Transverse colon (tissue), 4 donors: ENCODE measurements around the gene EVPLL. TPM values are rescaled to one million over a fixed set of nuclear protein-coding genes. Genes with fewer than 3 reads are reported as not detected.
"Not testable (repeated sequence)": the region's sequence is repeated elsewhere in the genome, so short reads cannot be mapped to it uniquely, and the experiment has no call there.

Experiments
- DNase-seq: peaks from one replicate; pipeline ENCODE4 v3.0.0-alpha.2; 2019
- H3K27ac ChIP-seq, 4 donors: fragments of 200-600 bp; sonication (generic); 2 replicates each; pipeline ENCODE4 v1.5.1; 2016 to 2018; ENCODE audit warnings: inconsistent platforms in 4 of 4
- H3K27me3 ChIP-seq: fragments of 200-600 bp; sonication (generic); 2 replicates; pipeline ENCODE4 v1.5.1; 2017; ENCODE audit warnings: inconsistent platforms
- H3K36me3 ChIP-seq, 4 donors: fragments of 200-600 bp; sonication (generic); 2 replicates each; pipeline ENCODE4 v1.5.1; 2017 to 2019; ENCODE audit warnings: inconsistent platforms in 4 of 4
- H3K4me1 ChIP-seq, 4 donors: fragments of 200-600 bp; sonication (generic); 2 replicates each; pipeline ENCODE4 v1.5.1; 2017 to 2020; ENCODE audit warnings: inconsistent platforms in 4 of 4
- H3K4me3 ChIP-seq, 4 donors: fragments of 200-600 bp; sonication (generic); 1 replicate in 1 of 4; 2 replicates in 3 of 4; pipeline versions ENCODE4 v1.5.1 to v1.6.1; 2017 to 2019; ENCODE audit warnings: inconsistent platforms in 4 of 4
- H3K9me3 ChIP-seq, 2 donors: fragments of 200-600 bp; sonication (generic); 2 replicates each; pipeline ENCODE4 v1.5.1; 2017 to 2019; ENCODE audit warnings: inconsistent platforms in 2 of 2
- POLR2A ChIP-seq: fragments of 450-650 bp; IDR thresholded peaks from one replicate; pipeline ENCODE4 v1.6.1; 2016; ENCODE audit warnings: antibody characterized with exemption, mild to moderate bottlenecking, moderate library complexity
- WGBS, 2 donors: methylation state at CpG; one replicate each; pipeline ENCODE4 v1.1.5; 2018; ENCODE audit warnings: low coverage in 1 of 2; 5-methylcytosine and 5-hydroxymethylcytosine counted together
- in situ Hi-C, 4 donors: fragments of 200-750 bp; cut with MboI; loops; one replicate each; pipeline versions ENCODE4 v1.15.0 to v1.15.1; 2017; ENCODE audit warnings: low sequenced_read_pairs in 3 of 4, low pct_ligation_motif_present in 1 of 4, low pct_unique_long_range_greater_than_20kb in 1 of 4
- intact Hi-C: fragments of 100-400 bp; cut with DNase I; formaldehyde crosslinking; loops from one replicate; pipeline ENCODE4 v1.15.1; 2023; ENCODE audit warnings: low total_unique reads
- total RNA-seq, 4 donors: library from RNA; depleted of rRNA; stranded (reverse); fragments of >200 nt; gene quantifications; one replicate each; pipeline ENCODE4 v1.1.0, GENCODE V29; 2016

Gene EVPLL
- total RNA-seq, 4 donors from 2014 or later, result 0.41 to 7.0 (median 1.1) TPM; not detected in 1

GRCh38 chr17:18408906-18409305 lies 31.3 kb downstream of the EVPLL start:
- in situ Hi-C loops, DNase-seq, H3K36me3 ChIP-seq, H3K27ac ChIP-seq, H3K27me3 ChIP-seq, intact Hi-C loops, H3K9me3 ChIP-seq, H3K4me3 ChIP-seq, H3K4me1 ChIP-seq: not testable (repeated sequence)
- WGBS, 2 donors, result 21 to 29% methylated on average over 3 of the region's 3 CpGs

DNA sequence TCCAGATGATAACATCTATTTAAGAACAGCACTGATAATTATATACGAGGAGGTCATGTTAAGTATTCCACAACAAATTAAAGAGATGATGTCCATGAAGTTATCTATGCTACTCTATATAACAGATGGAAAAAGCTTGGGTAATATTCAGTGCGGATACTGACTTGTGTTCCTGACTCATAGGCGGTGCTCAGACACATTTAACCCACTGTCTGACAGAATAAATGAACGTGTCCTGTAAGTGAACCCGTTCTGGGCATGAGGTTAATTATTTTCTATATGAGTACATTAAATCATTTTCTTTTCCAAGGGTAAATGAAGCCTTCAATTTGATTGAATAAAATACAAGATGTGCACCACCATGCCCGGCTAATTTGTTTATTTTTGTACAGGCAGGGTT lies 31.7 kb downstream of the EVPLL start:
- 17 to 28% methylated on average over 4 to 6 of the region's 6 CpGs for WGBS, 2 donors
- H3K9me3 ChIP-seq, H3K4me3 ChIP-seq, in situ Hi-C loops, H3K4me1 ChIP-seq, intact Hi-C loops, DNase-seq, H3K27me3 ChIP-seq, H3K27ac ChIP-seq, H3K36me3 ChIP-seq: not testable (repeated sequence)

GRCh38 chr17:18410736-18411135 lies 33.2 kb downstream of the EVPLL start:
- peak overlapping the region; percentile 29 to 89 (median 87) for H3K27ac ChIP-seq
- H3K27me3 ChIP-seq, H3K9me3 ChIP-seq, in situ Hi-C loops, intact Hi-C loops, DNase-seq, H3K36me3 ChIP-seq, H3K4me1 ChIP-seq: not testable (repeated sequence)
- H3K4me3 ChIP-seq, result peak overlapping the region in 3 of 4 donors; percentile 15 to 70 (median 38)
- 16 to 60% methylated on average over 1 to 10 of the region's 11 CpGs for WGBS, 2 donors

- in situ Hi-C loops, H3K9me3 ChIP-seq, H3K36me3 ChIP-seq, intact Hi-C loops, H3K27me3 ChIP-seq, H3K4me1 ChIP-seq: not testable (repeated sequence)
- peak; percentile 16 for DNase-seq
- peak overlapping the region; percentile 38 to 70 (median 42) for H3K4me3 ChIP-seq
- whole genome bisulfite sequencing, 2 donors, result 0 to 1% methylated on average over 18 to 22 of the region's 25 CpGs
- TF ChIP-seq POLR2A, result peak; percentile 10
- peak overlapping the region; percentile 69 to 89 (median 87) for H3K27ac ChIP-seq
Measured at GRCh38 chr17:18411377-18411864, 33.8 kb downstream of the EVPLL start.

- peak overlapping the region in 2 of 4 donors; percentile 85 to 89 for H3K27ac ChIP-seq
- DNase-seq, H3K36me3 ChIP-seq, in situ Hi-C loops, intact Hi-C loops, H3K27me3 ChIP-seq, H3K4me1 ChIP-seq, H3K9me3 ChIP-seq: not testable (repeated sequence)
- peak overlapping the region in 2 of 4 donors; percentile 38 to 70 for H3K4me3 ChIP-seq
- WGBS, 2 donors, result no CpG with 5 or more reads among the region's 32 CpGs
Measured at GRCh38 chr17:18412001-18412538, 34.5 kb downstream of the EVPLL start.

- H3K4me1 ChIP-seq, H3K27me3 ChIP-seq, in situ Hi-C loops, H3K36me3 ChIP-seq, H3K27ac ChIP-seq, H3K9me3 ChIP-seq, intact Hi-C loops, H3K4me3 ChIP-seq, DNase-seq: not testable (repeated sequence)
- 86% methylated on average over 7 of the region's 11 CpGs; no CpG with 5 or more reads in 1 of the 2 donors for WGBS, 2 donors
Measured at GRCh38 chr17:18421521-18421920, 43.9 kb downstream of the EVPLL start.

GRCh38 chr17:18422464-18422863 lies 44.9 kb downstream of the EVPLL start:
- H3K4me1 ChIP-seq, H3K27ac ChIP-seq, H3K9me3 ChIP-seq, H3K4me3 ChIP-seq, DNase-seq, intact Hi-C loops, H3K27me3 ChIP-seq, H3K36me3 ChIP-seq, in situ Hi-C loops: not testable (repeated sequence)
- 77% methylated on average over 6 of the region's 6 CpGs; no CpG with 5 or more reads in 1 of the 2 donors for WGBS, 2 donors

- H3K9me3 ChIP-seq, intact Hi-C loops, in situ Hi-C loops, H3K27me3 ChIP-seq, H3K4me1 ChIP-seq, H3K27ac ChIP-seq, H3K36me3 ChIP-seq, H3K4me3 ChIP-seq, DNase-seq: not testable (repeated sequence)
- 88% methylated on average over 2 of the region's 7 CpGs; no CpG with 5 or more reads in 1 of the 2 donors for WGBS, 2 donors
Measured at GRCh38 chr17:18423015-18423414, 45.4 kb downstream of the EVPLL start.

DNA sequence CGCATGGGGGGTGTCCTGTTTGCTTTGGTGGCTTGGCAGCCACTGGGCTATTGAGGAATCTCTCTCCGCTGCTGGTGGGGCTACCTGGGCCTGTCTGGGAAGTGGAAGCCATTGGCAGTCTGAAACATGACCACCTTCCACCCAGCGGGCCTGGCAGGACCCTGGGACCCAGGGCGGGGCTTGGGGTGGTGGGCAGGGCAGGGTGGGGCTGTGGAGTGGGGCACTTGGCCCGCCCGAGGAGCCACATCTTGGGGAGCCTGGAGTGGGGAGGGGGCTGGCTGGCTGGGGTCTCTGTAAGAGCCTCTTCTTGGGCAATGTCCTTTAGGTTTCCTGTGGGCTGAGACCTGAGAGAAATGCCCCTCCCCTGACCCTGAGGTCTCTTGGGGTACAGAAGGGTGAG lies 48.0 kb downstream of the EVPLL start:
- H3K27me3 ChIP-seq, DNase-seq, H3K4me1 ChIP-seq, intact Hi-C loops, H3K27ac ChIP-seq, H3K9me3 ChIP-seq, H3K4me3 ChIP-seq, in situ Hi-C loops, H3K36me3 ChIP-seq: not testable (repeated sequence)
- no CpG with 5 or more reads among the region's 6 CpGs for WGBS, 2 donors

GRCh38 chr17:18426639-18427038 lies 49.1 kb downstream of the EVPLL start:
- H3K36me3 ChIP-seq, DNase-seq, H3K4me1 ChIP-seq, H3K27me3 ChIP-seq, H3K4me3 ChIP-seq, H3K27ac ChIP-seq, in situ Hi-C loops, intact Hi-C loops, H3K9me3 ChIP-seq: not testable (repeated sequence)
- WGBS, 2 donors, result no CpG with 5 or more reads among the region's 16 CpGs

DNA sequence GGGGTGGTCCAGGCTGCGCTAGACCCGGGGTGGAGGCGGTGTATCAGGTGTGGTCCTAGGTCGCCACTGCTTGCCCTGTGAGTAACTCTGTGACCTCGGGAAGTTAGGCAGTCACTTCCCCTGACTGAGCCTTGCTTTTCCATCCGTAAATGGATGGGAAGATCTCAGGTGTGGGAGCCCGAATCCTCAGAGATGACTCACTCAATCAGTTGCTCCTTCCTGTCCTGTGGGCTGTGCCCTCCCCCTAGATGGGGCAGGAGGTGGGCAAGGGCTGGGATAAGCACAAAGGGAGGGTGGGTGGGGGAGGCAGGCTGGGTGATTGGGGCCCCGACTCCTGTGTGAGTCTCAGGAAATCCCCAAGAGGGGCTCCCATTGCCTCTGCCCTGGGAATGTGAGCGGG lies 54.6 kb downstream of the EVPLL start:
- H3K4me1 ChIP-seq, in situ Hi-C loops, DNase-seq, H3K27me3 ChIP-seq, H3K27ac ChIP-seq, intact Hi-C loops, H3K4me3 ChIP-seq, H3K9me3 ChIP-seq, H3K36me3 ChIP-seq: not testable (repeated sequence)
- no CpG with 5 or more reads among the region's 9 CpGs for WGBS, 2 donors
